Measurements from ENCODE around the gene RAB10. TPM values are rescaled to one million over a fixed set of nuclear protein-coding genes. Genes with fewer than 3 reads are reported as not detected.

Gene RAB10
- total and polyA plus RNA-seq, 2 of the 13 experiments (the other 11 are each of a cell fraction or from before 2014, with no cell fraction given): 48.2 to 120 TPM

DNA sequence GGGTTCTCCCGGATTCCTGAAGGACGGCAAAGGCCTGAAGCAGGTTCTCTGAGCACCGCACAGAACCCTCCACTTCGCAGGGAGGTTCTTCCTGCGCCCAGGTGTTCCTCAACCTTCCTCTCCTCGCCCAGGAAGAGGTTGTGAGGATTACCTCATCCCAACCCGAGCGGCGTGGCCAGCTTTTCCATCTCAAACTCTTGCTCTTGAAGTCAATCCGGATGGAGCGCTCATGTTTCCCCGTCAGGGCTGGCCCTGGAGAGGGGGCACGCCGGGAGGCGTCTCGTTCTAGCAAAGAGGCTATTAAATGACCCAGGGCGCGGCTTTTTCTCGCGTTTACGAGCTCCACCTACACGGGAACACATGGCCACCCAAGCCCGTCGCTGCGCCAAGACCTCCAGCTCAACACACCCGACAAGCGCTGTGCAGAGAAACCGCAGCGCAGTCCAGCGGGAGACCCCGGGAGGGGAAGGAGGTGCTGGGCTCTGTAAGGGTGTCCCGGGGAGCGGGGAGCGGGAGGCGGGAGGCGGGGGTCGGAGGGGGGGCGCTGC is 540 bp upstream of the RAB10 start (continued):
- TF ChIP-seq, protein P1, sequence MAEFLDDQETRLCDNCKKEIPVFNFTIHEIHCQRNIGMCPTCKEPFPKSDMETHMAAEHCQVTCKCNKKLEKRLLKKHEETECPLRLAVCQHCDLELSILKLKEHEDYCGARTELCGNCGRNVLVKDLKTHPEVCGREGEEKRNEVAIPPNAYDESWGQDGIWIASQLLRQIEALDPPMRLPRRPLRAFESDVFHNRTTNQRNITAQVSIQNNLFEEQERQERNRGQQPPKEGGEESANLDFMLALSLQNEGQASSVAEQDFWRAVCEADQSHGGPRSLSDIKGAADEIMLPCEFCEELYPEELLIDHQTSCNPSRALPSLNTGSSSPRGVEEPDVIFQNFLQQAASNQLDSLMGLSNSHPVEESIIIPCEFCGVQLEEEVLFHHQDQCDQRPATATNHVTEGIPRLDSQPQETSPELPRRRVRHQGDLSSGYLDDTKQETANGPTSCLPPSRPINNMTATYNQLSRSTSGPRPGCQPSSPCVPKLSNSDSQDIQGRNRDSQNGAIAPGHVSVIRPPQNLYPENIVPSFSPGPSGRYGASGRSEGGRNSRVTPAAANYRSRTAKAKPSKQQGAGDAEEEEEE (CRISPR knock-in tag; IDR thresholded peaks at IDR 0.05; ENCODE audit: borderline replicate concordance): no peak
- TF ChIP-seq, protein P2, sequence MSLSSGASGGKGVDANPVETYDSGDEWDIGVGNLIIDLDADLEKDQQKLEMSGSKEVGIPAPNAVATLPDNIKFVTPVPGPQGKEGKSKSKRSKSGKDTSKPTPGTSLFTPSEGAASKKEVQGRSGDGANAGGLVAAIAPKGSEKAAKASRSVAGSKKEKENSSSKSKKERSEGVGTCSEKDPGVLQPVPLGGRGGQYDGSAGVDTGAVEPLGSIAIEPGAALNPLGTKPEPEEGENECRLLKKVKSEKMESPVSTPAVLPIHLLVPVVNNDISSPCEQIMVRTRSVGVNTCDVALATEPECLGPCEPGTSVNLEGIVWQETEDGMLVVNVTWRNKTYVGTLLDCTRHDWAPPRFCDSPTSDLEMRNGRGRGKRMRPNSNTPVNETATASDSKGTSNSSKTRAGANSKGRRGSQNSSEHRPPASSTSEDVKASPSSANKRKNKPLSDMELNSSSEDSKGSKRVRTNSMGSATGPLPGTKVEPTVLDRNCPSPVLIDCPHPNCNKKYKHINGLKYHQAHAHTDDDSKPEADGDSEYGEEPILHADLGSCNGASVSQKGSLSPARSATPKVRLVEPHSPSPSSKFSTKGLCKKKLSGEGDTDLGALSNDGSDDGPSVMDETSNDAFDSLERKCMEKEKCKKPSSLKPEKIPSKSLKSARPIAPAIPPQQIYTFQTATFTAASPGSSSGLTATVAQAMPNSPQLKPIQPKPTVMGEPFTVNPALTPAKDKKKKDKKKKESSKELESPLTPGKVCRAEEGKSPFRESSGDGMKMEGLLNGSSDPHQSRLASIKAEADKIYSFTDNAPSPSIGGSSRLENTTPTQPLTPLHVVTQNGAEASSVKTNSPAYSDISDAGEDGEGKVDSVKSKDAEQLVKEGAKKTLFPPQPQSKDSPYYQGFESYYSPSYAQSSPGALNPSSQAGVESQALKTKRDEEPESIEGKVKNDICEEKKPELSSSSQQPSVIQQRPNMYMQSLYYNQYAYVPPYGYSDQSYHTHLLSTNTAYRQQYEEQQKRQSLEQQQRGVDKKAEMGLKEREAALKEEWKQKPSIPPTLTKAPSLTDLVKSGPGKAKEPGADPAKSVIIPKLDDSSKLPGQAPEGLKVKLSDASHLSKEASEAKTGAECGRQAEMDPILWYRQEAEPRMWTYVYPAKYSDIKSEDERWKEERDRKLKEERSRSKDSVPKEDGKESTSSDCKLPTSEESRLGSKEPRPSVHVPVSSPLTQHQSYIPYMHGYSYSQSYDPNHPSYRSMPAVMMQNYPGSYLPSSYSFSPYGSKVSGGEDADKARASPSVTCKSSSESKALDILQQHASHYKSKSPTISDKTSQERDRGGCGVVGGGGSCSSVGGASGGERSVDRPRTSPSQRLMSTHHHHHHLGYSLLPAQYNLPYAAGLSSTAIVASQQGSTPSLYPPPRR (CRISPR knock-in tag; IDR thresholded peaks at IDR 0.05; ENCODE audit: borderline replicate concordance): no peak
- TF ChIP-seq, protein P3, sequence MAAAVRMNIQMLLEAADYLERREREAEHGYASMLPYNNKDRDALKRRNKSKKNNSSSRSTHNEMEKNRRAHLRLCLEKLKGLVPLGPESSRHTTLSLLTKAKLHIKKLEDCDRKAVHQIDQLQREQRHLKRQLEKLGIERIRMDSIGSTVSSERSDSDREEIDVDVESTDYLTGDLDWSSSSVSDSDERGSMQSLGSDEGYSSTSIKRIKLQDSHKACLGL (CRISPR knock-in tag; IDR thresholded peaks at IDR 0.05): peak; percentile 30; the same call in 1 of the 2 replicates
- TF ChIP-seq KDM5B (CRISPR knock-in tag; IDR thresholded peaks at IDR 0.05; ENCODE audit: borderline replicate concordance): 0 out of 2 replicates have a peak, but pooled peaks have one; percentile 37
- no peak for TF ChIP-seq ZNF3 (CRISPR knock-in tag; IDR thresholded peaks at IDR 0.05)
- no peak for TF ChIP-seq ZNF207 (IDR thresholded peaks at IDR 0.05; ENCODE audit: borderline replicate concordance)
- TF ChIP-seq ELF4 (CRISPR knock-in tag; IDR thresholded peaks at IDR 0.05; ENCODE audit: borderline replicate concordance): no peak
- no peak for TF ChIP-seq KDM4B (CRISPR knock-in tag; IDR thresholded peaks at IDR 0.05)
- no peak for TF ChIP-seq MIXL1 (CRISPR knock-in tag; IDR thresholded peaks at IDR 0.05)
- TF ChIP-seq GATAD1 (CRISPR knock-in tag; IDR thresholded peaks at IDR 0.05): no peak
- no peak for TF ChIP-seq EED (CRISPR knock-in tag; IDR thresholded peaks at IDR 0.05)
- TF ChIP-seq NBN (conservative IDR thresholded peaks at IDR 0.05): no peak
- TF ChIP-seq, protein P4, sequence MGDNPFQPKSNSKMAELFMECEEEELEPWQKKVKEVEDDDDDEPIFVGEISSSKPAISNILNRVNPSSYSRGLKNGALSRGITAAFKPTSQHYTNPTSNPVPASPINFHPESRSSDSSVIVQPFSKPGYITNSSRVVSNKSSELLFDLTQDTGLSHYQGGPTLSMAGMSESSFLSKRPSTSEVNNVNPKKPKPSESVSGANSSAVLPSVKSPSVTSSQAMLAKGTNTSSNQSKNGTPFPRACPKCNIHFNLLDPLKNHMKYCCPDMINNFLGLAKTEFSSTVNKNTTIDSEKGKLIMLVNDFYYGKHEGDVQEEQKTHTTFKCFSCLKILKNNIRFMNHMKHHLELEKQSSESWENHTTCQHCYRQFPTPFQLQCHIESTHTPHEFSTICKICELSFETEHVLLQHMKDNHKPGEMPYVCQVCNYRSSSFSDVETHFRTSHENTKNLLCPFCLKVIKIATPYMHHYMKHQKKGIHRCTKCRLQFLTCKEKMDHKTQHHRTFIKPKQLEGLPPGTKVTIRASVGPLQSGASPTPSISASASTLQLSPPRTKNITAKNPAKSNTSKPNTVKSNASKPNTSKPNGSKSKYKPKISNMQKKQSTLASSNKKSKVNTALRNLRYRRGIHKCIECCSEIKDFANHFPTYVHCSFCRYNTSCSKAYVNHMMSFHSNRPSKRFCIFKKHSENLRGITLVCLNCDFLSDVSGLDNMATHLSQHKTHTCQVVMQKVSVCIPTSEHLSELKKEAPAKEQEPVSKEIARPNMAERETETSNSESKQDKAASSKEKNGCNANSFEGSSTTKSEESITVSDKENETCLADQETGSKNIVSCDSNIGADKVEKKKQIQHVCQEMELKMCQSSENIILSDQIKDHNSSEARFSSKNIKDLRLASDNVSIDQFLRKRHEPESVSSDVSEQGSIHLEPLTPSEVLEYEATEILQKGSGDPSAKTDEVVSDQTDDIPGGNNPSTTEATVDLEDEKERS (CRISPR knock-in tag; IDR thresholded peaks at IDR 0.05): peak; percentile 40; the same call in 1 of the 2 replicates
- TF ChIP-seq PAX8 (CRISPR knock-in tag; IDR thresholded peaks at IDR 0.05; ENCODE audit: borderline replicate concordance): no peak
- no peak for TF ChIP-seq ZNF496 (CRISPR knock-in tag; IDR thresholded peaks at IDR 0.05; ENCODE audit: insufficient replicate concordance)
- no peak for TF ChIP-seq KLF16 (CRISPR knock-in tag; IDR thresholded peaks at IDR 0.05)
- TF ChIP-seq ZNF331 (CRISPR knock-in tag; IDR thresholded peaks at IDR 0.05): no peak
- TF ChIP-seq, protein P5, sequence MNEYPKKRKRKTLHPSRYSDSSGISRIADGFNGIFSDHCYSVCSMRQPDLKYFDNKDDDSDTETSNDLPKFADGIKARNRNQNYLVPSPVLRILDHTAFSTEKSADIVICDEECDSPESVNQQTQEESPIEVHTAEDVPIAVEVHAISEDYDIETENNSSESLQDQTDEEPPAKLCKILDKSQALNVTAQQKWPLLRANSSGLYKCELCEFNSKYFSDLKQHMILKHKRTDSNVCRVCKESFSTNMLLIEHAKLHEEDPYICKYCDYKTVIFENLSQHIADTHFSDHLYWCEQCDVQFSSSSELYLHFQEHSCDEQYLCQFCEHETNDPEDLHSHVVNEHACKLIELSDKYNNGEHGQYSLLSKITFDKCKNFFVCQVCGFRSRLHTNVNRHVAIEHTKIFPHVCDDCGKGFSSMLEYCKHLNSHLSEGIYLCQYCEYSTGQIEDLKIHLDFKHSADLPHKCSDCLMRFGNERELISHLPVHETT (CRISPR knock-in tag; conservative IDR thresholded peaks at IDR 0.05): no peak
- TF ChIP-seq MBNL3 (CRISPR knock-in tag; conservative IDR thresholded peaks at IDR 0.05): no peak
- no peak for TF ChIP-seq TBP (CRISPR knock-in tag; IDR thresholded peaks at IDR 0.05)

Data from HepG2 (cell line).